Measurements from ENCODE around the gene KIAA0753.

DNA sequence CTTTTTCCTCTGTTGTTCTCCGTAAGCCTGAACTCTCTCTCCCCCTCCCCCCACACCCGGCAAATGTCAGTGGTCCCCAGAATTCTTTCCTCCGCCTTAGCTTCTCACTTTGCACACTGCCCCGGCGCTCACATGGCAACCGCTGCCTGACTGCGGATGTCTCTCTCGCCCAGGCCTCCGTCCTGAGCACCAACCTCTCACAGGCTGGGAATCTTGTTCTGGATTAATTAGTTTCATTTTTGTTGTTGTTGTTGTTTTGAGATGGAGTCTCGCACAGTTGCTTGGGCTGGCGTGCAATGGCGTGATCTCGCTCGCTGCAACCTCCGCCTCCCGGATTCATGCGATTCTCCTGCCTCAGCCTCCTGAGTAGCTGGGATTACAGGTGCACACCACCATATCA, 27.7 kb upstream of the KIAA0753 start:
- TF ChIP-seq, protein P1, sequence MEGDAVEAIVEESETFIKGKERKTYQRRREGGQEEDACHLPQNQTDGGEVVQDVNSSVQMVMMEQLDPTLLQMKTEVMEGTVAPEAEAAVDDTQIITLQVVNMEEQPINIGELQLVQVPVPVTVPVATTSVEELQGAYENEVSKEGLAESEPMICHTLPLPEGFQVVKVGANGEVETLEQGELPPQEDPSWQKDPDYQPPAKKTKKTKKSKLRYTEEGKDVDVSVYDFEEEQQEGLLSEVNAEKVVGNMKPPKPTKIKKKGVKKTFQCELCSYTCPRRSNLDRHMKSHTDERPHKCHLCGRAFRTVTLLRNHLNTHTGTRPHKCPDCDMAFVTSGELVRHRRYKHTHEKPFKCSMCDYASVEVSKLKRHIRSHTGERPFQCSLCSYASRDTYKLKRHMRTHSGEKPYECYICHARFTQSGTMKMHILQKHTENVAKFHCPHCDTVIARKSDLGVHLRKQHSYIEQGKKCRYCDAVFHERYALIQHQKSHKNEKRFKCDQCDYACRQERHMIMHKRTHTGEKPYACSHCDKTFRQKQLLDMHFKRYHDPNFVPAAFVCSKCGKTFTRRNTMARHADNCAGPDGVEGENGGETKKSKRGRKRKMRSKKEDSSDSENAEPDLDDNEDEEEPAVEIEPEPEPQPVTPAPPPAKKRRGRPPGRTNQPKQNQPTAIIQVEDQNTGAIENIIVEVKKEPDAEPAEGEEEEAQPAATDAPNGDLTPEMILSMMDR (optimal IDR thresholded peaks at IDR 0.05 in 1 of 3, IDR thresholded peaks at IDR 0.05 in 1 of 3, conservative IDR thresholded peaks at IDR 0.05 in 1 of 3; ENCODE audit: extremely low read depth in 1 of 3, insufficient read depth in 2 of 3, low read length in 3 of 3) = no peak
- TF ChIP-seq EZH2 (IDR thresholded peaks at IDR 0.05; ENCODE audit: low read length) = no peak
